Lower lobe of right lung (tissue), 2 donors: ENCODE data around the gene PRSS50. TPM values are rescaled to one million over a fixed set of nuclear protein-coding genes. Genes with fewer than 3 reads are reported as not detected.

ENCODE experiments used
- ATAC-seq, 2 donors: fragments of 200-7000 bp; cut with Tn5 transposase; one replicate each; pipeline ENCODE4 v1.9.1; 2020 to 2022; ENCODE audit warnings: mild to moderate bottlenecking in 2 of 2, moderate library complexity in 2 of 2
- DNase-seq: peaks from one replicate; pipeline ENCODE4 v3.0.0-alpha.2; 2020
- H3K27ac ChIP-seq: fragments of 200-600 bp; one replicate; pipeline ENCODE4 v1.8.0; 2022
- H3K27me3 ChIP-seq: fragments of 200-600 bp; one replicate; pipeline ENCODE4 v1.8.0; 2022; ENCODE audit warnings: low read depth
- H3K36me3 ChIP-seq: fragments of 200-600 bp; one replicate; pipeline ENCODE4 v1.8.0; 2022; ENCODE audit warnings: mild to moderate bottlenecking
- H3K4me1 ChIP-seq: fragments of 200-600 bp; one replicate; pipeline ENCODE4 v1.8.0; 2022
- H3K4me3 ChIP-seq: fragments of 200-600 bp; one replicate; pipeline ENCODE4 v1.8.0; 2022; ENCODE audit warnings: mild to moderate bottlenecking
- H3K9me3 ChIP-seq: fragments of 200-600 bp; one replicate; pipeline ENCODE4 v1.8.0; 2022
- CTCF ChIP-seq: fragments of 200-600 bp; IDR thresholded peaks from one replicate; pipeline ENCODE4 v1.8.0; 2022; ENCODE audit warnings: antibody characterized with exemption, mild to moderate bottlenecking
- intact Hi-C: fragments of 100-400 bp; cut with DNase I; formaldehyde crosslinking; loops from one replicate; pipeline ENCODE4 v1.11.0; 2022
- total RNA-seq: library from RNA; stranded (reverse); fragmentation: NEBNext Ultra II Directional; extraction: Animal tissue kit (Norgen Biotek cat#: 25700); gene quantifications from one replicate; pipeline ENCODE4 v1.2.1, GENCODE V29; 2021
- donor health status: DM: no; HTN: yes; CAD: no; lungs with severe emphysema.

The PRSS50 gene
- total RNA-seq, 1 donor from 2014 or later, result 0.41 TPM

- H3K9me3 ChIP-seq, result no peaks in the 10 kb centered on the region
- no peak for TF ChIP-seq CTCF
- no peak for DNase-seq
- intact Hi-C loops, result no loop called here
- H3K4me1 ChIP-seq, result no peaks in the 10 kb centered on the region
- H3K4me3 ChIP-seq, result no peak overlapping the region
- ATAC-seq, result no peak
- H3K27me3 ChIP-seq, result no peaks in the 10 kb centered on the region
- peaks cover 70% of the 10 kb centered on the region for H3K36me3 ChIP-seq
- H3K27ac ChIP-seq, result no peak overlapping the region
Observed at GRCh38 chr3:46681856-46682540, 35.7 kb downstream of the PRSS50 start.

- no peaks in the 10 kb centered on the region for H3K27me3 ChIP-seq
- no peaks in the 10 kb centered on the region for H3K9me3 ChIP-seq
- ATAC-seq (no peak), DNase-seq (no peak)
- no peak overlapping the region for H3K27ac ChIP-seq
- no peaks in the 10 kb centered on the region for H3K4me1 ChIP-seq
- no peak overlapping the region for H3K4me3 ChIP-seq
- no peak for TF ChIP-seq CTCF
- intact Hi-C loops, result no loop called here
- peaks cover 69% of the 10 kb centered on the region for H3K36me3 ChIP-seq
Observed at GRCh38 chr3:46681387-46681786, 36.3 kb downstream of the PRSS50 start.

- Histone ChIP-seq H3K27me3 (no peaks in the 10 kb centered on the region), H3K9me3 (no peaks in the 10 kb centered on the region), H3K4me3 (no peak overlapping the region), H3K36me3 (peaks cover 71% of the 10 kb centered on the region), H3K4me1 (no peaks in the 10 kb centered on the region), H3K27ac (no peak overlapping the region)
- no peak for ATAC-seq
- no peak for TF ChIP-seq CTCF
- no peak for DNase-seq
- intact Hi-C loops, result no loop called here
Observed at GRCh38 chr3:46680298-46680826, 37.3 kb downstream of the PRSS50 start.

- Histone ChIP-seq H3K4me3 (no peak overlapping the region), H3K27ac (no peak overlapping the region), H3K27me3 (no peaks in the 10 kb centered on the region), H3K36me3 (peaks cover 71% of the 10 kb centered on the region), H3K4me1 (no peaks in the 10 kb centered on the region), H3K9me3 (no peaks in the 10 kb centered on the region)
- DNase-seq, result no peak
- intact Hi-C loops, result no loop called here
- no peak for ATAC-seq
- TF ChIP-seq CTCF, result no peak
Observed at GRCh38 chr3:46679681-46680080, 38.0 kb downstream of the PRSS50 start.

- ATAC-seq, result no peak
- Histone ChIP-seq H3K36me3 (peaks cover 71% of the 10 kb centered on the region), H3K27ac (no peak overlapping the region), H3K4me3 (no peak overlapping the region), H3K4me1 (no peaks in the 10 kb centered on the region), H3K27me3 (no peaks in the 10 kb centered on the region), H3K9me3 (no peaks in the 10 kb centered on the region)
- TF ChIP-seq CTCF, result no peak
- DNase-seq, result no peak
- intact Hi-C loops, result no loop called here
Observed at GRCh38 chr3:46678280-46678679, 39.4 kb downstream of the PRSS50 start.
